HG02970 (cell line): ENCODE results near the gene KCND2.

Experiments
- ATAC-seq: cut with Tn5 transposase; IDR thresholded peaks from one replicate; pipeline ENCODE4 v1.9.1; 2021; ENCODE audit warnings: mild to moderate bottlenecking, moderate library complexity, moderate number of reproducible peaks; ENCODE audit not compliant: unreplicated experiment, low FRiP score

Gene KCND2

GRCh38 chr7:120473352-120473751 is 200.4 kb downstream of the KCND2 start:
- no peak for ATAC-seq

GRCh38 chr7:120475994-120476393 is 203.0 kb downstream of the KCND2 start:
- no peak for ATAC-seq

- no peak for ATAC-seq
Observed at GRCh38 chr7:120480472-120480871, 207.5 kb downstream of the KCND2 start.

- ATAC-seq = no peak
Observed at GRCh38 chr7:120480930-120481329, 208.0 kb downstream of the KCND2 start.

- ATAC-seq = no peak
Observed at GRCh38 chr7:120486164-120486563, 213.2 kb downstream of the KCND2 start.

- no peak for ATAC-seq
Observed at GRCh38 chr7:120502132-120502531, 229.2 kb downstream of the KCND2 start.

- ATAC-seq = no peak
Observed at GRCh38 chr7:120502825-120503224, 229.8 kb downstream of the KCND2 start.

GRCh38 chr7:120504386-120504785 is 231.4 kb downstream of the KCND2 start:
- no peak for ATAC-seq

GRCh38 chr7:120505770-120506169 is 232.8 kb downstream of the KCND2 start:
- ATAC-seq = no peak

- no peak for ATAC-seq
Observed at GRCh38 chr7:120512701-120513100, 239.7 kb downstream of the KCND2 start.

GRCh38 chr7:120519224-120519623 is 246.2 kb downstream of the KCND2 start:
- no peak for ATAC-seq

- no peak for ATAC-seq
Observed at GRCh38 chr7:120521761-120522737, 249.1 kb downstream of the KCND2 start.

GRCh38 chr7:120523985-120524384 is 251.0 kb downstream of the KCND2 start:
- no peak for ATAC-seq

- ATAC-seq = no peak
Observed at GRCh38 chr7:120526902-120527509, 254.0 kb downstream of the KCND2 start.

GRCh38 chr7:120529736-120530135 is 256.8 kb downstream of the KCND2 start:
- no peak for ATAC-seq

- ATAC-seq = no peak
Observed at GRCh38 chr7:120538335-120538734, 265.4 kb downstream of the KCND2 start.

- ATAC-seq = no peak
Observed at GRCh38 chr7:120539321-120539720, 266.3 kb downstream of the KCND2 start.

GRCh38 chr7:120547605-120548004 is 274.6 kb downstream of the KCND2 start:
- no peak for ATAC-seq

- no peak for ATAC-seq
Observed at GRCh38 chr7:120550494-120551048, 277.6 kb downstream of the KCND2 start.

- ATAC-seq = no peak
Observed at GRCh38 chr7:120553491-120553890, 280.5 kb downstream of the KCND2 start.

GRCh38 chr7:120554960-120555571 is 282.1 kb downstream of the KCND2 start:
- ATAC-seq = peak; percentile 75
